Measurements from ENCODE around the gene FAM3C.
A peak's percentile ranks its signal among the peaks of the same experiment; 100 is the strongest.

Gene FAM3C

GRCh38 chr7:121390109-121390508 is 6.0 kb downstream of the FAM3C start:
- TF ChIP-seq, protein P1, sequence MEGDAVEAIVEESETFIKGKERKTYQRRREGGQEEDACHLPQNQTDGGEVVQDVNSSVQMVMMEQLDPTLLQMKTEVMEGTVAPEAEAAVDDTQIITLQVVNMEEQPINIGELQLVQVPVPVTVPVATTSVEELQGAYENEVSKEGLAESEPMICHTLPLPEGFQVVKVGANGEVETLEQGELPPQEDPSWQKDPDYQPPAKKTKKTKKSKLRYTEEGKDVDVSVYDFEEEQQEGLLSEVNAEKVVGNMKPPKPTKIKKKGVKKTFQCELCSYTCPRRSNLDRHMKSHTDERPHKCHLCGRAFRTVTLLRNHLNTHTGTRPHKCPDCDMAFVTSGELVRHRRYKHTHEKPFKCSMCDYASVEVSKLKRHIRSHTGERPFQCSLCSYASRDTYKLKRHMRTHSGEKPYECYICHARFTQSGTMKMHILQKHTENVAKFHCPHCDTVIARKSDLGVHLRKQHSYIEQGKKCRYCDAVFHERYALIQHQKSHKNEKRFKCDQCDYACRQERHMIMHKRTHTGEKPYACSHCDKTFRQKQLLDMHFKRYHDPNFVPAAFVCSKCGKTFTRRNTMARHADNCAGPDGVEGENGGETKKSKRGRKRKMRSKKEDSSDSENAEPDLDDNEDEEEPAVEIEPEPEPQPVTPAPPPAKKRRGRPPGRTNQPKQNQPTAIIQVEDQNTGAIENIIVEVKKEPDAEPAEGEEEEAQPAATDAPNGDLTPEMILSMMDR (IDR thresholded peaks at IDR 0.05; ENCODE audit: low read depth, low read length, missing control alignments): no peak
- DNase-seq (ENCODE audit: low read depth): no peak
- H3K4me3 ChIP-seq (ENCODE audit: low read depth, low read length): no peak overlapping the region

DNA sequence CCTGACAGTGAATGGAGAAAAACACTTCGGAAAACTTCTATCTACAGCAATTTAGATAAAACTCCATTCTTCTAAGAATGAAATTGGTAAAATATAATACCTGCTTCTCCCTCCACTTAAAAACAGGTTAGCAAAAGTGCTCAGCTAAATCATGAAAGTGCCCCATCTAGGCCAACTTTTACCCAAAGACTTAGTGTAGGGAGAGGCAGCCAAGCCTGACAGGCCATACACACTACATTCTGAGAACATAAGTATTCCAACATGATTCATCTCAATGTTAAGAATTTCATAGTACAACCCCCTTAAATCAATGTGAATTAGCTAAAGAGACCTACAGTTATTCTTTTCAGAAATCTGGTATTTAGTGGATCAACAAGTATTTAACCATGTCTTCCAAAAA is 7.2 kb downstream of the FAM3C start:
- no peak for DNase-seq (ENCODE audit: low read depth)
- TF ChIP-seq, protein P1 (IDR thresholded peaks at IDR 0.05; ENCODE audit: low read depth, low read length, missing control alignments): no peak
- H3K4me3 ChIP-seq (ENCODE audit: low read depth, low read length): no peak overlapping the region

- H3K4me3 ChIP-seq (ENCODE audit: low read depth, low read length): no peak overlapping the region; the same call in 1 of the 2 replicates
- TF ChIP-seq, protein P1 (IDR thresholded peaks at IDR 0.05; ENCODE audit: low read depth, low read length, missing control alignments): no peak
- peak; percentile 75 for DNase-seq (ENCODE audit: low read depth)
Measured at GRCh38 chr7:121385800-121386179, 10.3 kb downstream of the FAM3C start.

DNA sequence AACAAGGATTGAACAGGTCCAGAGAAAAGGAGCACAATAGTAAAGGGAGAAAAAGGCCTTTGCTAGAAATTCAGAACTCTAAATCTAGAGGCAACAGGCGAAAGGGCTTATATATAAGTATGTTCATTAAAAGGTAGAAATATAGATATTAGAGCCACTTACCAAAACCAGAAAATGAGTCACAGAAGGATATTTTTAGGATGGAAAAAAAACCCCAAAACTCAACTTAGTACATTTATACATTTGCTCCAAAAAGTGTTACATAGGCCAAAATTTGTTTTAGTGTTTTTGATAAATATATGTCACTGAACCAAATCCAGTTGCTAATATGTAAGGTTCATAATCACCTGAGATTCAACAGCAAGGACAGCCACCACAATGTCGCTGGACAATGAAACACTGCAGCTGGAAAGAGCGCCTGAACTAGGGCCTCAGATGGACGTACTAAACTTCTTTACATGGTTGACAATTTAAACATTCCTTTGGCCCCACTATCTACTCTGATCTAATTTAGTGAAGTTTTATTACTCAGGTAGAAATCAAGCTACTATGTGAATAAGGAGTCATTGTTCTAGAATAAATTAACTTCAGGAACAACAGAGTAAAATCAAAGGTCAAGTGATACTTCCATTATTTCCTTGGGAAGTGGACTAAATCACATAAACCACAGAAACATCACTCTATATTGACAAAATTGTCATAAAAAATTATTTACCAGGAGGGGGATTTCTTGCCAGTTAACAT is 10.9 kb downstream of the FAM3C start:
- TF ChIP-seq, protein P1 (IDR thresholded peaks at IDR 0.05; ENCODE audit: low read depth, low read length, missing control alignments): no peak
- no peak for DNase-seq (ENCODE audit: low read depth)
- H3K4me3 ChIP-seq (ENCODE audit: low read depth, low read length): peak overlapping the region; percentile 14; the same call in 1 of the 2 replicates

DNA sequence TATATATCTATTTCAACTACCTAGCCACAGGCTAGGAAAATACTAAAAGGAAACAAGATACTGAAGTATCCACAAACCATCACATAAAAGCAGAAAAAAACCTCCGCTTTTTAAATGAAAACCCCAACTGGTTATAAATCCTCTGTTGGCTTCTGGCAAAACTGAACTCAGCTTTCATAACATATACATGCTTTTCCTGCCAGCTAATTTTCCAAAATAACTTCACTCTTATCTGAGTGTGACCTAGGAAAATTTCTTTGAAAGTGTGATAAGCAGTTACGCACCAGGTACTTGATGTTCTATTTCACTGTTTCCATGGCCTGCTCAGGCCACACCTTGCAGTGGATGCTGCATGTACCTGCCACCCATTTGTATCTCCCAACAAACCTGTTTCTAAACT is 11.8 kb downstream of the FAM3C start:
- TF ChIP-seq, protein P1 (IDR thresholded peaks at IDR 0.05; ENCODE audit: low read depth, low read length, missing control alignments): no peak
- no peak overlapping the region for H3K4me3 ChIP-seq (ENCODE audit: low read depth, low read length)
- DNase-seq (ENCODE audit: low read depth): no peak

DNA sequence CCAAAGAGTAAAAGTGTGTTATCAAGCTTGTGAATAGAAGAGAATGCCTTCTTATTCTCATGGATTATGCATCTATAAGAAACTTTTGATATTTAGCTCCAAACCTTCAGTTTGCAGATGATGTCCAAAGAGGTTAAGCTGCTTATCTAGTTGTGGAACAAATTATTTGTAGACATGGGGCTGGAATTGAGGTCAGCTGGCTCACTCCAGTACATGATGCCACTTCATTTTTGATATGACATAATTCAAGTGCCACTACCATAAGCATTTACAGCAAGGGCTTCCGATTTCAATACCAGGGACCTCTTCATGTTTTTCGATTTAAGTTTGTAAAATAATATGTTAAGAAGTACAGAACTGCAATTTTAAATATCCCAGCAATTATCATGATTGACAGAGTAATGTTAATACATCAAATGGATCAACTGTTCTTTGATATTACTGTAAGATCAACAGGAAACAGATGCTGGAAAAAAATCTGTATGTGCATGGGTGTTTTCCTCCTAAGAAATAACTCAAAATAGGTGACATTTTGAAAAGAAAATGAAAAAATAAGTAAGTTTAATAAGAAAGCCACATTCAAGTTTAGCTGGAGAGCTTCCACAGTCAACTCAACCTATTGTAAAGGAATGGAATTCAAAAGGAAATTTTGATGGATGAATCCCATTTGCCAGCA is 12.7 kb downstream of the FAM3C start:
- DNase-seq (ENCODE audit: low read depth): no peak
- TF ChIP-seq, protein P1 (IDR thresholded peaks at IDR 0.05; ENCODE audit: low read depth, low read length, missing control alignments): no peak
- H3K4me3 ChIP-seq (ENCODE audit: low read depth, low read length): no peak overlapping the region

Measured in GM12864 (cell line).